H1 (cell line): ENCODE results near the gene SCN2A. TPM values are rescaled to one million over a fixed set of nuclear protein-coding genes. Genes with fewer than 3 reads are reported as not detected.

ENCODE experiments used
- CTCF ChIA-PET: fragments of 300-600 bp; sonication (Branson Sonifier 250); formaldehyde crosslinking; loops from one replicate; lab custom pipeline; 2021; ENCODE audit not compliant: partially characterized antibody; lab: Charles Lee
- POLR2A ChIA-PET: fragments of 300-600 bp; sonication (Branson Sonifier 250); formaldehyde crosslinking; loops from one replicate; lab custom pipeline; 2021; ENCODE audit warnings: inconsistent platforms; ENCODE audit not compliant: partially characterized antibody; lab: Charles Lee
- DNase-seq, 2 experiments: peaks; one replicate each; pipeline versions ENCODE4 v3.0.0 to v3.0.0-alpha.2; 2010 to 2022; ENCODE audit warnings: low spot score in 2 of 2, low read depth in 1 of 2, mixed read lengths in 1 of 2
- FAIRE-seq: peaks from 2 replicates; lab custom pipeline; 2011; peaks lifted over from hg19 to GRCh38; lab: Jason Lieb, UNC
- H2AFZ ChIP-seq: 2 replicates; pipeline ENCODE4 v1.8.1; 2012; ENCODE audit warnings: low read length, inconsistent platforms
- H2AK5ac ChIP-seq: 2 replicates; pipeline ENCODE4 v1.6.1; 2013; ENCODE audit warnings: low read depth, low read length
- H2BK120ac ChIP-seq: replicated peaks from 2 replicates; pipeline ENCODE3; 2013; ENCODE audit warnings: low read depth, low read length, inconsistent platforms
- H2BK12ac ChIP-seq: 2 replicates; pipeline ENCODE4 v1.6.1; 2013; ENCODE audit warnings: low read depth, low read length
- H2BK15ac ChIP-seq: 2 replicates; pipeline ENCODE4 v1.6.1; 2013; ENCODE audit warnings: low read length
- H2BK20ac ChIP-seq: 2 replicates; pipeline ENCODE4 v1.6.1; 2013; ENCODE audit warnings: low read length
- H2BK5ac ChIP-seq: 2 replicates; pipeline ENCODE4 v1.6.1; 2013; ENCODE audit warnings: low read depth, low read length
- H3K14ac ChIP-seq: 2 replicates; pipeline ENCODE4 v1.6.1; 2013; ENCODE audit warnings: inconsistent platforms; ENCODE audit not compliant: insufficient read length
- H3K18ac ChIP-seq: 2 replicates; pipeline ENCODE4 v1.6.1; 2013; ENCODE audit warnings: low read length; ENCODE audit errors: extremely low read depth
- H3K23ac ChIP-seq: 2 replicates; pipeline ENCODE4 v1.6.1; 2013; ENCODE audit warnings: inconsistent platforms; ENCODE audit not compliant: insufficient read length
- H3K23me2 ChIP-seq: 2 replicates; pipeline ENCODE4 v1.6.1; 2013; ENCODE audit warnings: low read depth, low read length
- H3K27ac ChIP-seq: 2 replicates; pipeline ENCODE4 v1.6.1; 2011; ENCODE audit warnings: low read depth, low read length, inconsistent platforms
- H3K27me3 ChIP-seq, 4 experiments: replicated peaks in 1 of 4; 1 replicate in 1 of 4; 2 replicates in 3 of 4; pipeline versions ENCODE4 v1.6.1 to v1.8.1; 2011 to 2013; ENCODE audit warnings: low read length in 3 of 4, mild to moderate bottlenecking in 3 of 4, inconsistent platforms in 2 of 4, mixed read lengths in 2 of 4, moderate library complexity in 1 of 4; ENCODE audit not compliant: control insufficient read depth in 3 of 4, insufficient read depth in 3 of 4; ENCODE audit errors: extremely low read depth in 1 of 4
- H3K36me3 ChIP-seq, 4 experiments: 2 replicates each; pipeline versions ENCODE4 v1.6.1 to v1.8.1; 2011 to 2013; ENCODE audit warnings: mild to moderate bottlenecking in 4 of 4, low read length in 3 of 4, moderate library complexity in 2 of 4, control low read depth in 1 of 4, inconsistent platforms in 1 of 4; ENCODE audit not compliant: insufficient read depth in 4 of 4, control insufficient read depth in 2 of 4
- H3K4ac ChIP-seq: replicated peaks from 2 replicates; pipeline ENCODE3; 2013; ENCODE audit warnings: low read length, low read depth, mixed read lengths, inconsistent platforms; ENCODE audit not compliant: insufficient read length
- H3K4me1 ChIP-seq, 4 experiments: replicated peaks in 1 of 4; 1 replicate in 1 of 4; 2 replicates in 3 of 4; pipeline versions ENCODE4 v1.6.1 to v1.8.1; 2011 to 2013; ENCODE audit warnings: low read length in 3 of 4, inconsistent platforms in 2 of 4, mixed read lengths in 1 of 4; ENCODE audit not compliant: insufficient read depth in 4 of 4, control insufficient read depth in 3 of 4
- H3K4me2 ChIP-seq, 2 experiments: 2 replicates each; pipeline versions ENCODE4 v1.6.1 to v1.8.1; 2011 to 2013; ENCODE audit warnings: low read depth in 2 of 2, low read length in 2 of 2, control low read depth in 1 of 2, inconsistent platforms in 1 of 2, mild to moderate bottlenecking in 1 of 2; ENCODE audit not compliant: insufficient read depth in 1 of 2
- H3K4me3 ChIP-seq, 4 experiments: fragments of 200-600, 300-600 bp in 1 of 4; sonication (generic), shearing (Covaris generic), sonication (Bioruptor Twin) in 1 of 4; 2 replicates each; pipeline versions ENCODE4 v1.5.1 to v1.8.1; 2011 to 2016; ENCODE audit warnings: low read length in 4 of 4, low read depth in 3 of 4, control low read depth in 2 of 4, inconsistent platforms in 2 of 4, mild to moderate bottlenecking in 2 of 4, mixed read lengths in 1 of 4, moderate library complexity in 1 of 4; ENCODE audit not compliant: insufficient read depth in 2 of 4; ENCODE audit errors: extremely low read depth in 1 of 4
- H3K56ac ChIP-seq: replicated peaks from 2 replicates; pipeline ENCODE3; 2013; ENCODE audit warnings: low read depth, mild to moderate bottlenecking, mixed read lengths, low read length, inconsistent platforms; ENCODE audit not compliant: insufficient read length
- H3K79me1 ChIP-seq: 2 replicates; pipeline ENCODE4 v1.6.1; 2013; ENCODE audit warnings: low read depth, low read length, control low read depth
- H3K79me2 ChIP-seq, 2 experiments: 2 replicates each; pipeline versions ENCODE4 v1.6.1 to v1.8.1; 2012 to 2013; ENCODE audit warnings: low read length in 2 of 2, mild to moderate bottlenecking in 2 of 2, inconsistent platforms in 1 of 2; ENCODE audit not compliant: insufficient read depth in 2 of 2, control insufficient read depth in 1 of 2
- H3K9ac ChIP-seq, 4 experiments: replicated peaks in 1 of 4; 1 replicate in 1 of 4; 2 replicates in 3 of 4; pipeline versions ENCODE4 v1.6.1 to v1.8.1; 2011 to 2013; ENCODE audit warnings: low read depth in 3 of 4, low read length in 3 of 4, control low read depth in 2 of 4, mild to moderate bottlenecking in 2 of 4, moderate library complexity in 2 of 4, inconsistent platforms in 1 of 4; ENCODE audit errors: extremely low read depth in 1 of 4
- H3K9me3 ChIP-seq, 2 experiments: 2 replicates each; pipeline versions ENCODE4 v1.6.1 to v1.8.1; 2012 to 2013; ENCODE audit warnings: mild to moderate bottlenecking in 2 of 2, moderate library complexity in 2 of 2, control low read depth in 1 of 2, inconsistent platforms in 1 of 2, low read depth in 1 of 2, low read length in 1 of 2, mixed read lengths in 1 of 2; ENCODE audit not compliant: insufficient read depth in 2 of 2
- H4K20me1 ChIP-seq, 2 experiments: replicated peaks in 1 of 2; 2 replicates each; pipeline versions ENCODE3 to v1.8.1; 2011 to 2013; ENCODE audit warnings: inconsistent platforms in 2 of 2, low read length in 2 of 2, mild to moderate bottlenecking in 1 of 2; ENCODE audit not compliant: insufficient read depth in 2 of 2, control insufficient read depth in 1 of 2
- H4K5ac ChIP-seq: 2 replicates; pipeline ENCODE4 v1.6.1; 2013; ENCODE audit warnings: low read length, low read depth, mixed read lengths, inconsistent platforms; ENCODE audit not compliant: insufficient read length
- H4K8ac ChIP-seq: 2 replicates; pipeline ENCODE4 v1.8.0; 2013; ENCODE audit warnings: mild to moderate bottlenecking, moderate library complexity, low read length, inconsistent platforms; ENCODE audit not compliant: insufficient read depth; ENCODE audit errors: extremely low read depth
- H4K91ac ChIP-seq: replicated peaks from 2 replicates; pipeline ENCODE3; 2013; ENCODE audit warnings: low read length, mixed read lengths, inconsistent platforms; ENCODE audit not compliant: insufficient read length
- BACH1 ChIP-seq: IDR thresholded peaks from 2 replicates; pipeline ENCODE4 v1.6.1; 2012; ENCODE audit warnings: low read length, improper control_type of control experiment
- BCL11A ChIP-seq, 2 experiments: IDR thresholded peaks; one replicate each; pipeline ENCODE4 v1.6.1; 2011; ENCODE audit warnings: low read depth in 2 of 2, low read length in 2 of 2, mild to moderate bottlenecking in 2 of 2
- CREB1 ChIP-seq: IDR thresholded peaks from 2 replicates; pipeline ENCODE4 v1.6.1; 2012; ENCODE audit warnings: inconsistent platforms
- EP300 ChIP-seq, 2 experiments: IDR thresholded peaks; 1 replicate in 1 of 2; 2 replicates in 1 of 2; pipeline ENCODE4 v1.6.1; 2011 to 2012; ENCODE audit warnings: low read depth in 2 of 2, low read length in 2 of 2, mild to moderate bottlenecking in 2 of 2, borderline replicate concordance in 1 of 2, inconsistent platforms in 1 of 2, moderate library complexity in 1 of 2
- KDM1A ChIP-seq: fragments of 200-600, 300-600 bp; sonication (generic); IDR thresholded peaks from 2 replicates; pipeline ENCODE4 v1.7.1; 2016; ENCODE audit warnings: mild to moderate bottlenecking, low read length, borderline replicate concordance
- KDM5A ChIP-seq: fragments of 200-600 bp; IDR thresholded peaks from 2 replicates; pipeline ENCODE4 v1.7.1; 2012; ENCODE audit warnings: mild to moderate bottlenecking, low read length, inconsistent platforms, mixed read lengths
- SP1 ChIP-seq: IDR thresholded peaks from 2 replicates; pipeline ENCODE4 v1.6.1; 2011; ENCODE audit warnings: low read depth, low read length
- TBP ChIP-seq: IDR thresholded peaks from 2 replicates; pipeline ENCODE4 v1.6.1; 2011; ENCODE audit warnings: low read depth, low read length, improper control_type of control experiment
- WGBS, 2 experiments: shearing (Covaris generic) in 1 of 2; methylation state at CpG; one replicate each; pipeline versions ENCODE4 v1.1.6 to v1.1.7; 2013 to 2015; ENCODE audit warnings: low lambda C conversion rate in 2 of 2, mixed read lengths in 2 of 2, inconsistent platforms in 1 of 2, low coverage in 1 of 2, missing lambda C conversion rate in 1 of 2; ENCODE audit not compliant: insufficient replicate concordance in 2 of 2, insufficient coverage in 1 of 2, insufficient read length in 1 of 2; ENCODE audit errors: extremely low coverage in 1 of 2, missing lambda C conversion rate in 1 of 2; 5-methylcytosine and 5-hydroxymethylcytosine counted together
- polyA plus RNA-seq, 7 experiments: library from polyadenylated mRNA; depleted of rRNA in 3 of 7; stranded (reverse) in 5 of 7; unstranded in 2 of 7; fragments of >200 nt in 5 of 7; fragments of 200-250 nt in 2 of 7; gene quantifications; 1 replicate in 5 of 7; 2 replicates in 1 of 7; 4 replicates in 1 of 7; pipeline versions ENCODE4 v1.2.1 to v1.2.3, GENCODE V29; 2011 to 2013; ENCODE audit warnings: missing spikeins in 2 of 7, mixed read lengths in 2 of 7
- total RNA-seq: library from RNA; stranded (reverse); fragmentation: NEBNext Ultra II Directional; extraction: Animal tissue kit (Norgen Biotek cat#: 25700); gene quantifications from 2 replicates; pipeline ENCODE4 v1.2.1, GENCODE V29; 2021

The SCN2A gene
- total and polyA plus RNA-seq, 2 of the 8 experiments (the other 6 are each of a cell fraction or from before 2014, with no cell fraction given): 0.18 to 1.1 TPM

DNA sequence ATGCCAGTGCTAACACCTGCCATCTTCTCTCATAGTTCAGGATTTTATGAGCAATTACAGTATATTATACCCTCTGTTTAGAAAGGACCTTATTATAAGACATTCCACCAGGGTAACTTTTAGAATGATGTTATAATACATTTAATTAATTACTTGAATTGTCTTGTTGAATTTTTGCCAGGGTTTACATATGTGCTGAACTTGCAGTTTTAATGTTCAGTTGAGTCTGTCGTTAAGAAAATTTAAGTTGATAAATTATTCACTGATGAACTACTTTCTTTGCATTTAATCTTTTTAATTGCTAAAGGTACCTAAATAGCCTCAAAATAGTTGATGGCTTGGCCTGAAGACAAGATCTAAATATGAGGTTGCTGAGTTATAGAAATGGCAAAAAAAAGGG lies 68.1 kb downstream of the SCN2A start:
- Histone ChIP-seq H2AFZ (no peak overlapping the region), H3K4me2 (no peak overlapping the region), H3K4me1 (no peaks in the 10 kb centered on the region; a peak in 1 of 7 replicates), H3K14ac (no peak overlapping the region), H3K27ac (no peak overlapping the region), H3K56ac (no peak overlapping the region), H3K4ac (no peak overlapping the region), H3K9me3 (no peaks in the 10 kb centered on the region), H3K9ac (no peak overlapping the region), H4K91ac (no peak overlapping the region), H2BK5ac (no peak overlapping the region), H2BK15ac (no peak overlapping the region), H2AK5ac (no peak overlapping the region), H2BK20ac (no peak overlapping the region), H2BK120ac (no peak overlapping the region), H3K18ac (no peak overlapping the region), H2BK12ac (no peak overlapping the region), H3K23me2 (no peaks in the 10 kb centered on the region; the same call in 1 of the 2 replicates), H3K4me3 (no peak overlapping the region), H3K79me1 (no peaks in the 10 kb centered on the region), H3K23ac (no peak overlapping the region), H3K36me3 (no peaks in the 10 kb centered on the region), H3K27me3 (peaks cover 0 to 1% (median 0%) of the 10 kb centered on the region in 4 experiments; a peak in 1 of 7 replicates), H4K8ac (no peak overlapping the region), H3K79me2 (no peaks in the 10 kb centered on the region), H4K5ac (no peak overlapping the region), H4K20me1 (no peaks in the 10 kb centered on the region)
- DNase-seq (no peak), FAIRE-seq (no peak)
- WGBS, 2 experiments: 92% methylated on average over 1 of the region's 1 CpG; no CpG with 5 or more reads in 1 of the 2 experiments
- ChIA-PET CTCF (no interaction called here), POLR2A (no interaction called here)
- no peak for TF ChIP-seq BACH1
- TF ChIP-seq KDM5A: no peak
- TF ChIP-seq SP1: no peak
- TF ChIP-seq TBP: no peak
- no peak for TF ChIP-seq CREB1
- TF ChIP-seq KDM1A: no peak
- no peak for TF ChIP-seq EP300 (IDR thresholded peaks at IDR 0.05; ENCODE audit: borderline replicate concordance in 1 of 2, low read depth in 2 of 2, low read length in 2 of 2)
- TF ChIP-seq BCL11A (IDR thresholded peaks at IDR 0.05; ENCODE audit: low read depth in 2 of 2, low read length in 2 of 2): no peak
